Right renal cortex interstitium (tissue), 3 donors: ENCODE measurements around the gene CSNK1G2. TPM values are rescaled to one million over a fixed set of nuclear protein-coding genes. Genes with fewer than 3 reads are reported as not detected.
"Not testable (repeated sequence)": the region's sequence is repeated elsewhere in the genome, so short reads cannot be mapped to it uniquely, and the experiment has no call there.

Source experiments
- DNase-seq, 3 donors: peaks; one replicate each; pipeline ENCODE4 v3.0.0-alpha.2; 2013; ENCODE audit warnings: low read depth in 3 of 3, low spot score in 2 of 3
- polyA plus RNA-seq, 3 donors: library from polyadenylated mRNA; unstranded; fragments of 120-200 nt; gene quantifications; one replicate each; pipeline ENCODE4 v1.2.1, GENCODE V29; 2013; ENCODE audit not compliant: insufficient read length in 3 of 3

The CSNK1G2 gene
- polyA plus RNA-seq, 3 donors, result 46.7 to 53.9 (median 51.6) TPM

DNA sequence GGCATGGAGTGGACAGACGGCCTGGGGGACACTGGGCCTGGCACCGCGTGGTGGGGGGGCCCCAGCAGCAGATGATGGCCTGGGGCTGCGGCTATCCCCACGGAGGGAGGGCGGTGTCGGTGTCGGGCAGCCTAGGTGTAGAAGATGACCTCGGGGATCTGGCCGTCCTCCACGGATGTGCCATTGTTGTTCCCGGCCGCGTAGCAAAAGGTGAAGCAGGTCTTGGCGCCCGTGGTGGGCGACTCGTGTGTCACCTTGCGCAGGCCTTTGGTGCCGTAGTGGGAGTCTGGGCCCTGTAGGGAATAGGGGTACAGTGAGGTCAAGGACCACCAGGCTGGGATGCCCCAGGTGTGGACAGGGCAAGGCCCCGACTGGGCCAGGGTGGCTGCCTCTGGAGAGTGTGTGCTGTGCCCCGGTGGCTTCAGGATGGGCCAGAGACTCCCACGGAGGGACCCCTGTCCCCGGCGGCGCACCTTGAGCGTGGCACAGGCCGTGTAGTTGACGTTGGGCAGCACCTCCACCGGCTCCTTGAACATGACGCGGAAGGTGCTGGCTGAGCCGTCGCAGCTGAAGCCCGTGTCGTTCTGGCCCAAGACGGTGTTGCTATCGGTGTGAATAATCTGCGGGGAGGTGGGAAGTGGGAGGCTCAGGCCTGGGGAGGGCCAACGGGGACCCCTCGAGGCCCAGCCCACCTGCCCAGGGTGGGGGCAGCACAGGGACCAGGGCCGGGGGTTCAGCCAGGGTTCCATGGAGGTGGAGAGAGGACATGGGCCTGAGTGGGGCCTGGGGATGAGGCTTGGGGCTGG lies 45.6 kb downstream of the CSNK1G2 start:
- no peak for DNase-seq

GRCh38 chr19:1987197-1988187 lies 46.5 kb downstream of the CSNK1G2 start:
- no peak for DNase-seq

- DNase-seq, result not testable (repeated sequence)
Observed at GRCh38 chr19:1988464-1988863, 47.5 kb downstream of the CSNK1G2 start.

DNA sequence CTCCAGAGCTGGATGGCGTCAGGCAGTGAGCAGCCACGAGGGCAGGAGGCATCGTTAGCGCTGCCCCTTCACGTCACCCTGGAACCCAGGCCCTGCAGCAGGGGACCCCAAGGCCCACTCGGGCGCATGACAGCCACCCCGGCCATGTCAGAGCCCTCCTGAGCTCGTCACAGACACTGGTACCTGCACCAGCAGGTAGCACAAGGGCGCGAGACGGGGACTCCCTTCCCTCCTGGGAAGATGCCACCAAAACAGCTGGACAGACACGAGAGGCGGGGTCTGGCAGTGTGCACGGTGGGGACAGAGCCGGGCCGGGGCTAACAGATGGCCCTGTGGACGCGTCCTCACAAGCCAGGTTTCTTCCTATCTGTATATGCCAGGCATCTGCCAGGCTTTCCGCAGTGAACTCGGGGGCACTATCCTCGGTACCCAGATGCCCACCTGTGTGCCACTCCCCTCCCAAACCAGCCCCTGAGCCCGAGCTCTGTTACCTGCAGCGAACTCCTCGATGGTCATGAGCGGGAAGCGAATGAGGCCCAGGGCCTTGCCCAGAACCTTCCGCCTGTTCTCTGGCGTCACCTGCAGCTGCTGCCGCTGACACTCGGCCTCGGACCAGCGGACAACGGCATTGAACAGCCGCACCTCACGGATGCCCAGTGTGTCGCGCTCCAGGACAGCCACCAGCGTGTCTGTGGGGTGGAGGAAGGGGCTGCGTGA lies 48.7 kb downstream of the CSNK1G2 start:
- DNase-seq, result no peak

- no peak for DNase-seq
Observed at GRCh38 chr19:1990230-1991017, 49.5 kb downstream of the CSNK1G2 start.

DNA sequence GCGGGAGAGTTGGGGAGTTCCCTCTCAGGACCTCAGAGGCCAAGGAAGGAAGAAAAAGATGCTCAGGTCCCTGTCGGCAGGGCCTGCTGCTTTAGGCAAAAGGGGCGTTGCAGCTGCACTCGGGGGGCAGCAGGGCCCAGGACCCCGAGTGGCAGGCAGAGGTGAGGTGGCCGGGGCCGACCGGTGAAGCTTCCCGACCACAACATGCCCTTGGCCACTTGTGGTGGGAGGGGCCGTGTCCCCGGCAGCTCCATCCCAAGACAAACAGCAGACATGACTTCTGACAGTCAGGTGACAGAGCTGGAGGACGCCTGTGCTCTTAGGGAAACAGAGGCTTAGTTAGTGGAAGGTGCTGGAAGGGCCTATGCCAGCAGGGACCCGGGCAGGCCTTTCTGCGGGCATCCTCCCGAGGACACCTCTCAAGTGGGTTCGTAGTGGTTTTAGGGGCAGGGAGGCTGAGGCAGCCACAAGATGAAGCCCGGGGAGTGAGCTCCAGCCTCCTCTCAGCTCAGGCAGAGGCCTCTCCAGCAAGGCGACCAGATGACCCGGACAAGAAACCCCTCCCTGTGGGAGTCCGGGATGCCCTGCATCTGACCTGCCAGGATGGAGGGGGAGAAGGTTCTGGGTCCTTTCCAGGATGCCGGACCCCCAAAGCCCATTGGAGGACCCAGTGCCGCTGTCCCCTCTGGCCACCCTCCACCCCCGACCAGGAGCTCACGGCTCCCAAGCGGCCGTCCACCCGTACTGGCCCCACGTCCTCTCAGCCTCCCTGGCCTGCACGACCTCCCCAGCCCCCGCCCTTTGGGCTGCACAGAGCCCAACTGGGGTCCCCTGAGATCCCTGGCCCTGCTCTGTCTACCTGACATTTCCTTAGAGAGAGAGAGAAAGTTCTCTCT lies 50.3 kb downstream of the CSNK1G2 start:
- no peak for DNase-seq

GRCh38 chr19:1992759-1993260 lies 51.8 kb downstream of the CSNK1G2 start:
- DNase-seq, result no peak

DNA sequence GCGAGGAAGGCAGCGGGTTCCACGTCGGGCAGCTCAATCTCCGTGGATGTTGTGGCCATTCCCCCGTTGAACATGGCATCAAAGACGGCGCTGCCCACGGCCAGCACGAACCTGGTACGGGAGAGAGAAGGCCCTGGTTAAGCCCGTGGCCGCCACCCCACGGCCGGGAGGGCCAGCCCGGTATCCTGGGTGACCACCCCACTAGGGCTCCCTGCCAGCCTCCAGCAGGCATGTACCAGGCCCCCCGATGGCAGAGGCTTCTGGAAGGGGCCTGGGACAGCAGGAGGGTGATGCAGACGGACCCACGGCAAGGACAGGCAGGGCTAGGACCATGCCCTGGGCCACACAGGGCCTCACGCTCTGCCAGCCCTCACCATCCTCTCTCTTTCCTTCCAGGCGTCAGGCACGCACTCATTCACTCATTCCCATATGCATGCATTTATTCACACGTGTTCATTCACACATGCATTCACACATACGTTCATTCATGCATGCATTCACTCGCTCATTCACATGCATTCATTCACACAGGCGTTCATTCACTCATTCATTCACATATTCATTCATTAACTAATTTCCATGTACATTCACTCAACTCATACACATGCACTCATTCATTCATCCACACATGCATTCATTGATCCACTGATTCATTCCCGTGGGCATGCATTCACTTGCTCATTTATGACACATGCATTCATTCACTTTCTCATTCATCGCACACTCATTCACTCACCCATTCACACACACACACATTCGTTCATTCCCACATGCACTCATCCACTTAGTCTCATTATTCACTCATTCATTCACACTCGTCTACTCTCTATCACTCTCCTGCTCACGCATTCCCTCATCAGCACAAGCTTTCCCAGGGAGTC lies 56.6 kb downstream of the CSNK1G2 start:
- no peak for DNase-seq

- DNase-seq, result no peak
Observed at GRCh38 chr19:1998712-1999708, 58.0 kb downstream of the CSNK1G2 start.

- no peak for DNase-seq
Observed at GRCh38 chr19:1999856-2000515, 59.0 kb downstream of the CSNK1G2 start.

DNA sequence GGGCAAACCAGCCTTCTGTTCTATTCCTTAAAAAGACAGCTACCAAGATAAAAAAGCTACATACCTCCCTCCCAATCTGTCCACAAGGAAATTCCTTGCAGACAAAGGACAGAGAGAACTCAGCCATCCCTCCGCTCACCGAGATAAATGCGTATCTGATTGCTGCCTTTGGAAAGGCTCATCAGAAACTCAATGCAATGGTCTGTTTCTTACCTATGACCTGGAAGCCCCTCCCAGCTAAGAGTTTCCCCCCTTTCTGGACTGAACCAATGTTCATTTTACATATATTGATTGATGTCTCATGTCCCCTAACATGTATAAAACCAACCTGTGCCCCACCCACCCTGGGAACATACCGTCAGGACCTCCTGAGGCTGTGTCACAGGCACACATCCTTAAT lies 62.9 kb downstream of the CSNK1G2 start:
- no peak for DNase-seq

GRCh38 chr19:2010135-2010668 lies 69.2 kb downstream of the CSNK1G2 start:
- no peak for DNase-seq

GRCh38 chr19:2011169-2011568 lies 70.2 kb downstream of the CSNK1G2 start:
- DNase-seq, result no peak

- DNase-seq, result no peak
Observed at GRCh38 chr19:2012941-2013682, 72.1 kb downstream of the CSNK1G2 start.

DNA sequence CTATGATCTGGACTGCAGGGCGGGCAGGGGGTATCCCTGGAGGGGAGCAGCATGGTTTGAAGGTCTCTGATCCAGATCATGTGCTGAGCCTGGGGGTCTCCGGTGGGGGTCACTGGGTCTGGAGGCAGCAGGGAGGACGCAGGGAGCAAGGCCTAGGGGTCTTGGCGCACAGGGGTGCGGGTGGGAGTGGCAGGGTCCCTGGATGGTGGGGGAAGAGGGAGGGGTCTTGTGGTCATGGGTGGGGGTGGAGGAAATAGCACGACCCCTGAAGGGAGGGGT lies 72.7 kb downstream of the CSNK1G2 start:
- DNase-seq, result no peak
